D341Med (cell line): ENCODE data around the gene ANKRD30A.
"Not testable (repeated sequence)": the region's sequence is repeated elsewhere in the genome, so short reads cannot be mapped to it uniquely, and the experiment has no call there.

Experiments used
- DNase-seq: peaks from one replicate; pipeline ENCODE4 v3.0.0; 2012; ENCODE audit warnings: low spot score

Gene ANKRD30A

GRCh38 chr10:37125191-37125732, at the start of gene ANKRD30A:
Gene ANKRD30A (plus strand): TSS chr10:37125598. CDS start chr10:37125788, 190 bp downstream.
- DNase-seq, result no peak

GRCh38 chr10:37076083-37076482, 49.3 kb upstream of the ANKRD30A start:
- DNase-seq, result not testable (repeated sequence)

GRCh38 chr10:37095792-37096573, 29.4 kb upstream of the ANKRD30A start:
- no peak for DNase-seq

- DNase-seq, result no peak
Observed at GRCh38 chr10:37101261-37101660, 24.1 kb upstream of the ANKRD30A start.

GRCh38 chr10:37109000-37109399, 16.4 kb upstream of the ANKRD30A start:
- no peak for DNase-seq

GRCh38 chr10:37124532-37124931, 866 bp upstream of the ANKRD30A start:
- no peak for DNase-seq

- no peak for DNase-seq
Observed at GRCh38 chr10:37125921-37126320, 523 bp downstream of the ANKRD30A start.

- no peak for DNase-seq
Observed at GRCh38 chr10:37146443-37146842, 21.0 kb downstream of the ANKRD30A start.

GRCh38 chr10:37162430-37162829, 37.0 kb downstream of the ANKRD30A start:
- not testable (repeated sequence) for DNase-seq

- not testable (repeated sequence) for DNase-seq
Observed at GRCh38 chr10:37171945-37172344, 46.5 kb downstream of the ANKRD30A start.

GRCh38 chr10:37178296-37178695, 52.9 kb downstream of the ANKRD30A start:
- not testable (repeated sequence) for DNase-seq

- DNase-seq, result not testable (repeated sequence)
Observed at GRCh38 chr10:37182719-37183118, 57.3 kb downstream of the ANKRD30A start.

GRCh38 chr10:37206132-37206531, 80.7 kb downstream of the ANKRD30A start:
- no peak for DNase-seq

GRCh38 chr10:37220866-37221265, 95.5 kb downstream of the ANKRD30A start:
- no peak for DNase-seq

- no peak for DNase-seq
Observed at GRCh38 chr10:37222046-37222445, 96.6 kb downstream of the ANKRD30A start.

GRCh38 chr10:37225163-37225562, 99.8 kb downstream of the ANKRD30A start:
- no peak for DNase-seq

GRCh38 chr10:37226524-37226923, 101.1 kb downstream of the ANKRD30A start:
- DNase-seq, result no peak

GRCh38 chr10:37234692-37235091, 109.3 kb downstream of the ANKRD30A start:
- DNase-seq, result no peak

GRCh38 chr10:37236093-37236492, 110.7 kb downstream of the ANKRD30A start:
- DNase-seq, result no peak

GRCh38 chr10:37240223-37240622, 114.8 kb downstream of the ANKRD30A start:
- no peak for DNase-seq

GRCh38 chr10:37246637-37247036, 121.2 kb downstream of the ANKRD30A start:
- no peak for DNase-seq

- not testable (repeated sequence) for DNase-seq
Observed at GRCh38 chr10:37255837-37256236, 130.4 kb downstream of the ANKRD30A start.

GRCh38 chr10:37263304-37263703, 137.9 kb downstream of the ANKRD30A start:
- DNase-seq, result no peak

GRCh38 chr10:37268266-37268665, 142.9 kb downstream of the ANKRD30A start:
- DNase-seq, result no peak
